GM12878 (cell line): Measurements from ENCODE around the gene SYNJ2. TPM values are rescaled to one million over a fixed set of nuclear protein-coding genes. Genes with fewer than 3 reads are reported as not detected.

Source experiments
- ATAC-seq: fragments of 200-7000 bp; cut with Tn5 transposase; 3 replicates; pipeline ENCODE4 v1.9.1; 2020; ENCODE audit warnings: mild to moderate bottlenecking, moderate library complexity
- BruUV-seq: library from RNA; stranded (reverse); fragments of 400-500 nt; replicated peaks from 2 replicates; lab custom pipeline; 2021; lab: Mats Ljungman, UMichigan
- CTCF ChIA-PET: fragments of 300-600 bp; sonication (Branson Sonifier 250); formaldehyde crosslinking; extraction: SDS; loops from one replicate; lab custom pipeline; 2021; ENCODE audit warnings: inconsistent platforms; lab: Yijun Ruan, JAX
- POLR2A ChIA-PET: fragments of 350-600 bp; formaldehyde crosslinking; extraction: SDS; loops from one replicate; lab custom pipeline; 2021; ENCODE audit warnings: inconsistent platforms; lab: Charles Lee
- RAD21 ChIA-PET: fragments of 300-600 bp; sonication (Branson Sonifier 250); formaldehyde crosslinking; loops from one replicate; lab custom pipeline; 2023; ENCODE audit warnings: antibody characterized with exemption; ENCODE audit not compliant: unreplicated experiment; lab: Charles Lee
- SMC1A ChIA-PET: fragments of 300-600 bp; sonication (Branson Sonifier 250); formaldehyde crosslinking; loops from one replicate; lab custom pipeline; 2023; ENCODE audit not compliant: unreplicated experiment, uncharacterized antibody; lab: Charles Lee
- DNase-seq: peaks from one replicate; pipeline ENCODE4 v3.0.0-alpha.2; 2011; ENCODE audit warnings: low read depth, low spot score
- FAIRE-seq: peaks from 3 replicates; lab custom pipeline; 2011; peaks lifted over from hg19 to GRCh38; lab: Jason Lieb, UNC
- H2AFZ ChIP-seq: 2 replicates; pipeline ENCODE4 v1.6.0; 2011; ENCODE audit warnings: low read depth, low read length, control low read depth; ENCODE audit not compliant: control insufficient read depth
- H3K27ac ChIP-seq: 2 replicates; pipeline ENCODE4 v1.5.1; 2011; ENCODE audit warnings: control low read depth; ENCODE audit not compliant: control insufficient read depth, insufficient read depth
- H3K27me3 ChIP-seq, 2 experiments: replicated peaks in 1 of 2; 2 replicates each; pipeline versions ENCODE4 v1.6.0 to v1.6.1; 2011; ENCODE audit warnings: low read length in 1 of 2; ENCODE audit not compliant: control insufficient read depth in 2 of 2, insufficient read depth in 2 of 2
- H3K36me3 ChIP-seq, 2 experiments: 2 replicates each; pipeline ENCODE4 v1.5.1; 2011; ENCODE audit warnings: low read length in 1 of 2; ENCODE audit not compliant: control insufficient read depth in 2 of 2, insufficient read depth in 2 of 2
- H3K4me1 ChIP-seq: 2 replicates; pipeline ENCODE4 v1.6.1; 2011; ENCODE audit warnings: mild to moderate bottlenecking, low read length, moderate library complexity, mixed read lengths; ENCODE audit not compliant: control insufficient read depth, insufficient read depth
- H3K4me2 ChIP-seq: 2 replicates; pipeline ENCODE4 v1.6.0; 2011; ENCODE audit warnings: control low read depth; ENCODE audit not compliant: control insufficient read depth, insufficient read depth
- H3K4me3 ChIP-seq: fragments of 200-600 bp; sonication (generic); 2 replicates; pipeline ENCODE4 v1.5.1; 2016
- H3K79me2 ChIP-seq: 2 replicates; pipeline ENCODE4 v1.6.0; 2011; ENCODE audit warnings: low read length; ENCODE audit not compliant: control insufficient read depth, insufficient read depth
- H3K9ac ChIP-seq: 2 replicates; pipeline ENCODE4 v1.8.0; 2011; ENCODE audit warnings: low read length, control low read depth, mixed read lengths; ENCODE audit not compliant: control insufficient read depth, insufficient read depth
- H3K9me3 ChIP-seq: replicated peaks from 3 replicates; pipeline ENCODE4 v1.5.1; 2011; ENCODE audit warnings: mild to moderate bottlenecking, low read length; ENCODE audit not compliant: control insufficient read depth, insufficient read depth
- H4K20me1 ChIP-seq: 2 replicates; pipeline ENCODE4 v1.6.0; 2011; ENCODE audit not compliant: control insufficient read depth, insufficient read depth
- BACH1 ChIP-seq: fragments of 450-650 bp; IDR thresholded peaks from 2 replicates; pipeline ENCODE4 v1.6.1; 2017; ENCODE audit warnings: mild to moderate bottlenecking, borderline replicate concordance
- EED ChIP-seq: sonication (generic); IDR thresholded peaks from 2 replicates; pipeline ENCODE4 v1.6.1; 2016; ENCODE audit warnings: antibody characterized with exemption, low read depth
- EP300 ChIP-seq, 2 experiments: fragments of 150-350 bp in 1 of 2; IDR thresholded peaks; 2 replicates each; pipeline ENCODE4 v1.6.1; 2011 to 2012; ENCODE audit warnings: low read depth in 2 of 2, low read length in 2 of 2, borderline replicate concordance in 1 of 2, improper control_type of control experiment in 1 of 2, inconsistent platforms in 1 of 2; ENCODE audit not compliant: control insufficient read depth in 1 of 2
- ESRRA ChIP-seq: IDR thresholded peaks from 2 replicates; pipeline ENCODE4 v1.6.1; 2012; ENCODE audit warnings: mild to moderate bottlenecking, low read length, improper control_type of control experiment
- KDM1A ChIP-seq: fragments of 200-600 bp; sonication (generic); IDR thresholded peaks from 2 replicates; pipeline ENCODE4 v1.6.1; 2016; ENCODE audit warnings: borderline replicate concordance
- MXI1 ChIP-seq: fragments of 150-350 bp; IDR thresholded peaks from 2 replicates; pipeline ENCODE4 v1.6.1; 2011; ENCODE audit warnings: low read depth, mild to moderate bottlenecking, inconsistent platforms, low read length, improper control_type of control experiment
- POLR2AphosphoS5 ChIP-seq: IDR thresholded peaks from 2 replicates; pipeline ENCODE4 v1.6.1; 2011; ENCODE audit warnings: mild to moderate bottlenecking, low read length, inconsistent platforms
- SIN3A ChIP-seq: IDR thresholded peaks from 2 replicates; pipeline ENCODE4 v1.6.1; 2012; ENCODE audit warnings: low read depth, low read length, improper control_type of control experiment
- SREBF2 ChIP-seq: IDR thresholded peaks from 2 replicates; pipeline ENCODE4 v1.6.1; 2012; ENCODE audit warnings: mild to moderate bottlenecking, low read length
- SRF ChIP-seq, 2 experiments: IDR thresholded peaks; 2 replicates each; pipeline ENCODE4 v1.6.1; 2011; ENCODE audit warnings: low read depth in 2 of 2, low read length in 2 of 2, mild to moderate bottlenecking in 1 of 2, moderate library complexity in 1 of 2
- TCF7 ChIP-seq: IDR thresholded peaks from 2 replicates; pipeline ENCODE4 v1.6.1; 2014; ENCODE audit warnings: antibody characterized with exemption, borderline replicate concordance
- WRNIP1 ChIP-seq: IDR thresholded peaks from 2 replicates; pipeline ENCODE4 v1.6.1; 2011; ENCODE audit warnings: low read depth, low read length, improper control_type of control experiment, borderline replicate concordance
- ZNF274 ChIP-seq: IDR thresholded peaks from one replicate; pipeline ENCODE4 v1.8.0; 2011; ENCODE audit not compliant: insufficient read length, insufficient read depth
- WGBS: methylation state at CpG from one replicate; pipeline ENCODE4 v1.1.6; 2016; ENCODE audit warnings: low lambda C conversion rate; ENCODE audit not compliant: insufficient replicate concordance, insufficient coverage; ENCODE audit errors: missing lambda C conversion rate; 5-methylcytosine and 5-hydroxymethylcytosine counted together
- in situ Hi-C: fragments of 300-500 bp; cut with MboI; formaldehyde crosslinking; loops from 9 replicates; pipeline ENCODE4 v1.14.3; 2018; ENCODE audit warnings: mixed read lengths
- intact Hi-C: fragments of 100-400 bp; cut with micrococcal nuclease; formaldehyde crosslinking; loops from one replicate; pipeline ENCODE4 v1.14.2; 2022; ENCODE audit not compliant: unreplicated experiment
- polyA plus RNA-seq, 11 experiments: library from polyadenylated mRNA; depleted of rRNA in 4 of 11; unstranded in 6 of 11; stranded (reverse) in 5 of 11; fragments of >200 nt; fragmentation: Nextera tagmentation in 4 of 11; fragmentation: Illumina TruSeq in 1 of 11; extraction: Ambion mirVana in 4 of 11; extraction: Trizol in 1 of 11; gene quantifications; 1 replicate in 1 of 11; 2 replicates in 10 of 11; pipeline versions ENCODE4 v1.2.1 to v1.2.3, GENCODE V29; 2011 to 2016; ENCODE audit warnings: inconsistent platforms in 2 of 11, missing spikeins in 2 of 11, low read depth in 1 of 11
- total RNA-seq, 4 experiments: library from RNA; depleted of rRNA in 3 of 4; stranded (reverse); fragments of >200 nt in 3 of 4; fragmentation: Illumina TruSeq in 1 of 4; extraction: Trizol in 1 of 4; gene quantifications; 2 replicates each; pipeline versions ENCODE4 v1.2.1 to v1.2.3, GENCODE V29; 2013 to 2021
- TF ChIP-seq, protein P1 (sequence below): fragments of 150-350 bp; IDR thresholded peaks from 2 replicates; pipeline ENCODE4 v1.6.1; 2016; ENCODE audit warnings: low read depth, low read length
- TF ChIP-seq, protein P2 (sequence below): IDR thresholded peaks from 2 replicates; pipeline ENCODE4 v1.6.1; 2012; ENCODE audit warnings: low read length, inconsistent platforms

Gene SYNJ2
- total and polyA plus RNA-seq, 10 of the 15 experiments (the other 5 are each of a cell fraction or from before 2014, with no cell fraction given): 0.11 to 1.8 (median 0.57) TPM

DNA sequence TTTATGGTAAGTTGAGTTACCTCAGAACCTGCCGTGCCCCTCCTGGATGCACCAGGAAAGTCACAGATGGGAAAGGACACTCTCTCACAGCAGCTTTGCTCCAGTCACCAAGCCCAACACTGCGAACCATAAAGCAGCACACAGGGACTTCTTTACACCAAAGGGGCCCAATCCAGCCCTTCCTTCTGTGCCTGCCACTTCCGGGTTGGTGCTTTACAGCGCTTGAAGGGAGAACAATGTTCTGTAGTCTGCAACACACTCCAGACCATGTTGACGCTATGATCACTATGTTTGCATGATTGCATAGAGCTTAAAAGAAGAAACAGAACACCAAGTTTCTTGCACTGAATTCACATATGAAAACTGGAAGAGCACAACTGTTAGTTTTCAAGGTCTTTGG is 129.3 kb downstream of the SYNJ2 start:
- DNase-seq (no peak), FAIRE-seq (no peak), ATAC-seq (no peak)
- Histone ChIP-seq H4K20me1 (no peaks in the 10 kb centered on the region), H3K4me1 (no peaks in the 10 kb centered on the region), H3K4me3 (no peak overlapping the region), H3K9me3 (no peaks in the 10 kb centered on the region), H3K27me3 (no peaks in the 10 kb centered on the region), H3K4me2 (no peak overlapping the region), H3K79me2 (no peaks in the 10 kb centered on the region), H3K36me3 (no peaks in the 10 kb centered on the region), H2AFZ (no peak overlapping the region), H3K27ac (no peak overlapping the region), H3K9ac (no peak overlapping the region)
- TF ChIP-seq SIN3A (no peak), SREBF2 (no peak), BACH1 (no peak), SRF (IDR thresholded peaks at IDR 0.05; ENCODE audit: low read depth in 2 of 2, low read length in 2 of 2) (no peak), KDM1A (no peak), WRNIP1 (no peak), POLR2AphosphoS5 (no peak), ZNF274 (no peak), EED (no peak), MXI1 (no peak), TCF7 (no peak), ESRRA (no peak), EP300 (IDR thresholded peaks at IDR 0.05; ENCODE audit: borderline replicate concordance in 1 of 2, control insufficient read depth in 1 of 2, low read depth in 2 of 2, low read length in 2 of 2) (no peak)
- TF ChIP-seq, protein P1, sequence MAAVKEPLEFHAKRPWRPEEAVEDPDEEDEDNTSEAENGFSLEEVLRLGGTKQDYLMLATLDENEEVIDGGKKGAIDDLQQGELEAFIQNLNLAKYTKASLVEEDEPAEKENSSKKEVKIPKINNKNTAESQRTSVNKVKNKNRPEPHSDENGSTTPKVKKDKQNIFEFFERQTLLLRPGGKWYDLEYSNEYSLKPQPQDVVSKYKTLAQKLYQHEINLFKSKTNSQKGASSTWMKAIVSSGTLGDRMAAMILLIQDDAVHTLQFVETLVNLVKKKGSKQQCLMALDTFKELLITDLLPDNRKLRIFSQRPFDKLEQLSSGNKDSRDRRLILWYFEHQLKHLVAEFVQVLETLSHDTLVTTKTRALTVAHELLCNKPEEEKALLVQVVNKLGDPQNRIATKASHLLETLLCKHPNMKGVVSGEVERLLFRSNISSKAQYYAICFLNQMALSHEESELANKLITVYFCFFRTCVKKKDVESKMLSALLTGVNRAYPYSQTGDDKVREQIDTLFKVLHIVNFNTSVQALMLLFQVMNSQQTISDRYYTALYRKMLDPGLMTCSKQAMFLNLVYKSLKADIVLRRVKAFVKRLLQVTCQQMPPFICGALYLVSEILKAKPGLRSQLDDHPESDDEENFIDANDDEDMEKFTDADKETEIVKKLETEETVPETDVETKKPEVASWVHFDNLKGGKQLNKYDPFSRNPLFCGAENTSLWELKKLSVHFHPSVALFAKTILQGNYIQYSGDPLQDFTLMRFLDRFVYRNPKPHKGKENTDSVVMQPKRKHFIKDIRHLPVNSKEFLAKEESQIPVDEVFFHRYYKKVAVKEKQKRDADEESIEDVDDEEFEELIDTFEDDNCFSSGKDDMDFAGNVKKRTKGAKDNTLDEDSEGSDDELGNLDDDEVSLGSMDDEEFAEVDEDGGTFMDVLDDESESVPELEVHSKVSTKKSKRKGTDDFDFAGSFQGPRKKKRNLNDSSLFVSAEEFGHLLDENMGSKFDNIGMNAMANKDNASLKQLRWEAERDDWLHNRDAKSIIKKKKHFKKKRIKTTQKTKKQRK: no peak
- TF ChIP-seq, protein P2, sequence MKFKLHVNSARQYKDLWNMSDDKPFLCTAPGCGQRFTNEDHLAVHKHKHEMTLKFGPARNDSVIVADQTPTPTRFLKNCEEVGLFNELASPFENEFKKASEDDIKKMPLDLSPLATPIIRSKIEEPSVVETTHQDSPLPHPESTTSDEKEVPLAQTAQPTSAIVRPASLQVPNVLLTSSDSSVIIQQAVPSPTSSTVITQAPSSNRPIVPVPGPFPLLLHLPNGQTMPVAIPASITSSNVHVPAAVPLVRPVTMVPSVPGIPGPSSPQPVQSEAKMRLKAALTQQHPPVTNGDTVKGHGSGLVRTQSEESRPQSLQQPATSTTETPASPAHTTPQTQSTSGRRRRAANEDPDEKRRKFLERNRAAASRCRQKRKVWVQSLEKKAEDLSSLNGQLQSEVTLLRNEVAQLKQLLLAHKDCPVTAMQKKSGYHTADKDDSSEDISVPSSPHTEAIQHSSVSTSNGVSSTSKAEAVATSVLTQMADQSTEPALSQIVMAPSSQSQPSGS: no peak
- ChIA-PET CTCF (no interaction called here), SMC1A (interaction anchor here (1.4 kb wide), 1 partner anchor 57 kb away, joined by 3 read pairs; no protein-coding TSS in a partner anchor), POLR2A (no interaction called here), RAD21 (no interaction called here)
- in situ Hi-C loops (no loop called here), intact Hi-C loops (no loop called here)
- no TSS peak for BruUV-seq
- WGBS: 99% methylated on average over 5 of the region's 5 CpGs
